ENCODE results near the gene KIF3C. TPM values are rescaled to one million over a fixed set of nuclear protein-coding genes. Genes with fewer than 3 reads are reported as not detected.
"Not testable (repeated sequence)": the region's sequence is repeated elsewhere in the genome, so short reads cannot be mapped to it uniquely, and the experiment has no call there.

KIF3C gene
- 1 to 10 TPM; 3.6 to 3.8 TPM for total RNA-seq

GRCh38 chr2:25982273-25982967, at the start of gene KIF3C:
Gene KIF3C, minus strand, starts transcription at chr2:25982497. Its CDS starts 580 bp downstream, at chr2:25981917.
- peak; percentile 89 for ATAC-seq
- no peak for TF ChIP-seq CTCF (IDR thresholded peaks at IDR 0.05)
- intact Hi-C loops (cut with micrococcal nuclease) = no loop called here
- no peaks in the 10 kb centered on the region for H3K27me3 Mint-ChIP-seq
- H3K4me1 Mint-ChIP-seq (ENCODE audit: low read depth) = no peaks in the 10 kb centered on the region
- no peaks in the 10 kb centered on the region for H3K9me3 Mint-ChIP-seq
- peak within 1 kb of the TSS; percentile 42 for H3K27ac Mint-ChIP-seq
- ChIA-PET CTCF (interaction anchor here (0.7 to 3.7 kb wide), 4 partner anchors 9 to 375 kb away, joined by 3 to 28 read pairs (median 4); no protein-coding TSS in a partner anchor), POLR2A (interaction anchor here (1.1 kb wide), 2 partner anchors 16 to 32 kb away, joined by 3 to 4 read pairs; no protein-coding TSS in a partner anchor)
- DNase-seq = peak; percentile 83
- H3K36me3 Mint-ChIP-seq (ENCODE audit: low read depth) = no peaks in the 10 kb centered on the region
- H3K4me3 Mint-ChIP-seq = peak within 1 kb of the TSS; percentile 77

GRCh38 chr2:26028083-26028482, 45.8 kb upstream of the KIF3C start:
- ATAC-seq; H3K4me3 Mint-ChIP-seq; H3K4me1 Mint-ChIP-seq (ENCODE audit: low read depth); H3K9me3 Mint-ChIP-seq; intact Hi-C loops (cut with micrococcal nuclease); POLR2A ChIA-PET; H3K36me3 Mint-ChIP-seq (ENCODE audit: low read depth); DNase-seq; H3K27ac Mint-ChIP-seq; H3K27me3 Mint-ChIP-seq: not testable (repeated sequence)
- CTCF ChIA-PET = interaction anchor here (1.1 to 1.5 kb wide), 2 partner anchors 19 to 77 kb away, joined by 3 read pairs; no protein-coding TSS in a partner anchor

GRCh38 chr2:26025509-26025908, 43.2 kb upstream of the KIF3C start:
- TF ChIP-seq CTCF (IDR thresholded peaks at IDR 0.05) = no peak
- H3K27me3 Mint-ChIP-seq = no peaks in the 10 kb centered on the region
- H3K9me3 Mint-ChIP-seq = no peaks in the 10 kb centered on the region
- no peaks in the 10 kb centered on the region for H3K4me1 Mint-ChIP-seq (ENCODE audit: low read depth)
- no peak overlapping the region for H3K27ac Mint-ChIP-seq
- H3K4me3 Mint-ChIP-seq = no peak overlapping the region
- intact Hi-C loops (cut with micrococcal nuclease) = no loop called here
- DNase-seq = no peak
- no peaks in the 10 kb centered on the region for H3K36me3 Mint-ChIP-seq (ENCODE audit: low read depth)
- ChIA-PET POLR2A (interaction anchor here (0.6 to 1.1 kb wide), 2 partner anchors 8 to 49 kb away, joined by 3 read pairs; partner anchors contain the start of gene RAB10), CTCF (interaction anchor here (0.6 kb wide), 1 partner anchor 322 kb away, joined by 3 read pairs; no protein-coding TSS in a partner anchor)
- ATAC-seq = no peak

- Mint-ChIP-seq H3K9me3 (no peaks in the 10 kb centered on the region), H3K36me3 (ENCODE audit: low read depth) (no peaks in the 10 kb centered on the region), H3K4me3 (no peak overlapping the region), H3K27me3 (no peaks in the 10 kb centered on the region), H3K4me1 (ENCODE audit: low read depth) (no peaks in the 10 kb centered on the region), H3K27ac (no peak overlapping the region)
- ATAC-seq (no peak), DNase-seq (no peak)
- ChIA-PET CTCF (no interaction called here), POLR2A (no interaction called here)
- intact Hi-C loops (cut with micrococcal nuclease) = no loop called here
- no peak for TF ChIP-seq CTCF (IDR thresholded peaks at IDR 0.05)
These were observed 42.0 kb upstream of the KIF3C start for GRCh38 chr2:26024260-26024659.

- POLR2A ChIA-PET = no interaction called here
- CTCF ChIA-PET = interaction anchor here (1.1 kb wide), 1 partner anchor 29 kb away, joined by 3 read pairs; no protein-coding TSS in a partner anchor
- no peak overlapping the region for H3K27ac Mint-ChIP-seq
- no peak for TF ChIP-seq CTCF (IDR thresholded peaks at IDR 0.05)
- no peaks in the 10 kb centered on the region for H3K36me3 Mint-ChIP-seq (ENCODE audit: low read depth)
- no peaks in the 10 kb centered on the region for H3K27me3 Mint-ChIP-seq
- ATAC-seq = no peak
- DNase-seq = no peak
- peaks cover 4% of the 10 kb centered on the region for H3K4me1 Mint-ChIP-seq (ENCODE audit: low read depth)
- H3K4me3 Mint-ChIP-seq = no peak overlapping the region
- H3K9me3 Mint-ChIP-seq = no peaks in the 10 kb centered on the region
- intact Hi-C loops (cut with micrococcal nuclease) = no loop called here
These were observed 37.9 kb upstream of the KIF3C start for GRCh38 chr2:26020231-26020640.

Data from activated CD8-positive, alpha-beta T cell treated with anti-CD3 and anti-CD28 coated beads for 36 hours (primary cell).